Kidney glomerular epithelial cell (primary cell): ENCODE results near the gene CCDC47.

ENCODE experiments used
- DNase-seq: peaks from one replicate; lab custom pipeline; 2025; lab: John Stamatoyannopoulos, UW

The CCDC47 gene

GRCh38 chr17:63698886-63699637 lies 74.3 kb downstream of the CCDC47 start:
- no peak for DNase-seq

- no peak for DNase-seq
These were observed 75.0 kb downstream of the CCDC47 start for GRCh38 chr17:63698381-63698885.

GRCh38 chr17:63697341-63698286 lies 75.8 kb downstream of the CCDC47 start:
- no peak for DNase-seq

- no peak for DNase-seq
These were observed 76.9 kb downstream of the CCDC47 start for GRCh38 chr17:63696381-63696961.

- DNase-seq, result no peak
These were observed 77.5 kb downstream of the CCDC47 start for GRCh38 chr17:63695889-63696288.
